GM08714 (cell line): ENCODE results near the gene TYW1.
"Not testable (repeated sequence)": the region's sequence is repeated elsewhere in the genome, so short reads cannot be mapped to it uniquely, and the experiment has no call there.

Experiments
- H3K4me3 ChIP-seq: fragments of 200-500 bp; sonication (Bioruptor generic); 2 replicates; pipeline ENCODE4 v1.5.1; 2014; ENCODE audit warnings: mild to moderate bottlenecking, low read length, inconsistent platforms
- ZNF274 ChIP-seq: IDR thresholded peaks from 2 replicates; pipeline ENCODE4 v1.6.1; 2012; ENCODE audit warnings: mild to moderate bottlenecking, low read depth, low read length

Gene TYW1

DNA sequence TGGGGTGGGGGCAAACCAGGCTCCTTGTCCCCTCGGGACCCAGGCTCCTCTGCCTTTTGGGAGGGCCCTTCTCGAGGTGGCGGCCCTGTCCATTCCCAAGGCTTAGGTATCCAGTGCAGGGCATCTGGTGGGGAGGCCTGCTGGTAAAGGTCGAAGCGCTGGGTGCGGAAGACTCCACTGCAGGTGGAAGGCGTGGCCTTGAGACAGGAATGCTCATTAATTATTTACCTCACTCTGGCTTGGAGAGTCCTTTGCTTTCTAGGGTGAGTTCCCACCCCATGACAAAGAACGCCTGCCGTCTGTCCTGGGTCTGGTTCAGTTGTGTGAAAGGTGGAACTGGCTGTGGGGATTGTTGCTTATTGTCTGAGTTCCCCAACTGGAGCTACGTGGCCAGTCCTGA lies 92.6 kb downstream of the TYW1 start:
- H3K4me3 ChIP-seq = not testable (repeated sequence)

DNA sequence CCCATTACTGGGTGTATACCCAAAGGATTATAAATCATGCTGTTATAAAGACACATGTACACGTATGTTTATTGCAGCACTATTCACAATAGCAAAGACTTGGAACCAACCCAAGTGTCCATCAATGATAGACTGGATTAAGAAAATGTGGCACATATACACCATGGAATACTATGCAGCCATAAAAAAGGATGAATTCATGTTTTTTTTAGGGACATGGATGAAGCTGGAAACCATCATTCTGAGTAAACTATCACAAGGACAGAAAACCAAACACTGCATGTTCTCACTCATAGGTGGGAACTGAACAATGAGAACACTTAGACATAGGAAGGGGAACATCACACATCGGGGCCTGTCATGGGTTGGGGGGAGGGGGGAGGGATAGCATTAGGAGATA lies 94.4 kb downstream of the TYW1 start:
- H3K4me3 ChIP-seq = not testable (repeated sequence)

DNA sequence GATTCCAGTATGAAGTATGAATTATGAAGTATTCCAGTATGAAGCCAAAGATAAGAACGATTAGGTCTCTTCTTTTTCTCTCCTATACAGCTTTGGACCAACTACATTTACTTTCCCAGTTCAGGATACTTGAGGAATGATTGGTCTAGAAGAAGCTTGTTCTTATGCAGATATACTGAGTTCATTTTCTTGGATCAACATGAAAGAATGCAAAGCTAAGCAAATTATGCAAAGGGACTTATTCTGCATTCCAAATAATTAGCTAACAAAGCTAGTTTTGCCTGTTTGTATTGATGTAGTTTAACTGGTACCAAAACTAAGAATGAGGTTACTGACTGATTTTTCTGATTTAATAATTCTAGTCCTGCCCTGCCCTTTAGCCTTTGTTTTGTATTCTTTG lies 101.4 kb downstream of the TYW1 start:
- not testable (repeated sequence) for H3K4me3 ChIP-seq

DNA sequence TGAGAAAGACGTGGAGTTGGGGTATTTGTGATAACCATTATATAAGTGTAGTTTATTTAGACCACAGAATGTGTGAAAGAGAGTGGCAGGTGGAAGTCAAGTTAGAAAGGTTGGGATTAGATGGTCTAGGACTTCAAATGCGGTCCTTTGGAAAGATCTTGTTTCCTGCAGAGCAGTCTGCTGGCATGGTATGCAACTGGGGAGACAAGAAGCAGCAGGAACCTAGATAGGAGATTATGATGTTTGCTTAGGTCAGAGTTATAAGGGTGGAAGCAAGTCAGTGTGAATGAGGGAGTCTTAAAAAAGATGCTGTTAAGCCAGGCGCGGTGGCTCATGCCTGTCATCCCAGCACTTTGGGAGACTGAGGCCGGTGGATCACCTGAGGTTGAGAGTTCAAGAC lies 102.8 kb downstream of the TYW1 start:
- not testable (repeated sequence) for H3K4me3 ChIP-seq

- H3K4me3 ChIP-seq = not testable (repeated sequence)
Observed at GRCh38 chr7:67100038-67100437, 103.4 kb downstream of the TYW1 start.

- no peak for TF ChIP-seq ZNF274
- H3K4me3 ChIP-seq = no peak overlapping the region
Observed at GRCh38 chr7:67100956-67101361, 104.3 kb downstream of the TYW1 start.

GRCh38 chr7:67104937-67105336 lies 108.3 kb downstream of the TYW1 start:
- H3K4me3 ChIP-seq = not testable (repeated sequence)

GRCh38 chr7:67105377-67105776 lies 108.7 kb downstream of the TYW1 start:
- TF ChIP-seq ZNF274 = no peak
- H3K4me3 ChIP-seq = no peak overlapping the region

DNA sequence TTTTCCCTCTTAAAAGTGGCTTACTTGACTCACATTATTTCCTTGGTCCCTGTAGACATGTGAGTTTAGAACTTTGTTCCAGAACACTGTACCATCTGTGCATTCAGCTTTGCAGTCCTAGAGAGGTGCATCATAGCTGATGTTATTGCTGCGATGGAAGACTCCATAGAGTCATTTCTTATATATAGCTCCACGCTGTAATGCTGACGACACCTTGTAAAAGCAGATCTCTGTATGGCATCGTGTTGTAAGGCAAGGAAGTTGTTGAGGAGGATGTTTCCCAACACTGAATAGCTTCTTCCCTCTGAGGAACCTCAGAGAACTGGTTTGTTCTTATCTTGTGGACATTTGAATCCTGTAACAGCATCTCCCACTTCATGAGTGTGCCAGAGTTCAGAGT lies 109.6 kb downstream of the TYW1 start:
- not testable (repeated sequence) for H3K4me3 ChIP-seq

GRCh38 chr7:67111342-67111741 lies 114.7 kb downstream of the TYW1 start:
- H3K4me3 ChIP-seq = not testable (repeated sequence)

DNA sequence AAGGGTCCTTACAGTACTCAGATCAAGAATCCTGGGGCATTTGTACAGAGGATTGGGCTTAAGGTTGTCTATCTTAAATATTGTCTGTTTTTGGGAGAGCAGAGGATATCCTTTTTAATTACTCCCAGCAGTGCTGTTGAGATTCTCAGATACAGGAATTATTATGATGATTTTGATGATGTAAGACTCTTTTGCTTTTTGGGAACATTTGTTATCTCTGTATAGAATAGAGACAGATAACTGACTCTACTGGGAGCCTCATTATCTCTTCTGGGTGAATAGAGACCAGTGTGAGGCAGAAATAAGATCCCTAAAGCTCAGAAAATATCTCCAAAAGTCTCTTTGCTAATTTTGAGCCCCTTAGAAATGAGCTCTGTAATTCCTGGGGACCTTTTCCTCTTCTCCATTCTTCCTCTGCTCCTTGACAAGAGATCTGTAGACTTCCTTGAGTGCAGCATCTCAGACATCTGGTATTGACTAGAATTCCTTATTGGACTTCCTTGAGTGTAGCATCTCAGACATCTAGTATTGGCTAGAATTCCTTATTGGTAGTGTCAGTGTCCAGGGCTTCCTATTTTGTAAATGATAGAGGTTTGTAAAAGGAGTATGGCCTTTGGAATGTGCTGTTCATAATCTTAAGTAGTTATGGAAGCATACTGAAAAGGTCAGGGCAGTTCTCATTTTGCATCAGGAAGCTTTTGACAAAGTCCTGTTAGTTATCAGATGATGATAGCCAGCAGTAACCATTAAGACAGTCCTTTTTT lies 118.0 kb downstream of the TYW1 start:
- H3K4me3 ChIP-seq = not testable (repeated sequence)

DNA sequence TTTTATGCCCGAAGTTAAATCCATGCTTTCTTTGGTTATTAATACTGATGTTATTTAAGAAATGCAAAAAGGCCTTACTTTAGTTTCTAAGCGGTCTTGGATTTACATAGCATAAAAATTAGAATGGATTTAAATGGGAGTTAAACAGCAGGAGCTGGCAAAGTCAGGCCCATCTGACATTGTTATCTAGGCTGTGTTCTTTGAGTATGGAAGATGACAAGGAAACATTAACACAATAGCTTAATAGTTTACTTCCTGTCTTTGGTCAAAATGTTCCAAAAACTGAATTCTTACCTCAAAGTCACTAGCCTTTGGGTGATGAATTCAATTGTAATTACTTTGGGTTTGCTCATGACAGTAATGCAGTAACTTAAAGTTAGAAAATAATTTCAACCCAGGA lies 123.9 kb downstream of the TYW1 start:
- not testable (repeated sequence) for H3K4me3 ChIP-seq

- not testable (repeated sequence) for H3K4me3 ChIP-seq
Observed at GRCh38 chr7:67128257-67128656, 131.6 kb downstream of the TYW1 start.

GRCh38 chr7:67130766-67131165 lies 134.1 kb downstream of the TYW1 start:
- H3K4me3 ChIP-seq = not testable (repeated sequence)

- not testable (repeated sequence) for H3K4me3 ChIP-seq
Observed at GRCh38 chr7:67134912-67135311, 138.3 kb downstream of the TYW1 start.

GRCh38 chr7:67135617-67136486 lies 139.2 kb downstream of the TYW1 start:
- H3K4me3 ChIP-seq = not testable (repeated sequence)

GRCh38 chr7:67137489-67137888 lies 140.9 kb downstream of the TYW1 start:
- H3K4me3 ChIP-seq = not testable (repeated sequence)

GRCh38 chr7:67139876-67140275 lies 143.2 kb downstream of the TYW1 start:
- H3K4me3 ChIP-seq = not testable (repeated sequence)

DNA sequence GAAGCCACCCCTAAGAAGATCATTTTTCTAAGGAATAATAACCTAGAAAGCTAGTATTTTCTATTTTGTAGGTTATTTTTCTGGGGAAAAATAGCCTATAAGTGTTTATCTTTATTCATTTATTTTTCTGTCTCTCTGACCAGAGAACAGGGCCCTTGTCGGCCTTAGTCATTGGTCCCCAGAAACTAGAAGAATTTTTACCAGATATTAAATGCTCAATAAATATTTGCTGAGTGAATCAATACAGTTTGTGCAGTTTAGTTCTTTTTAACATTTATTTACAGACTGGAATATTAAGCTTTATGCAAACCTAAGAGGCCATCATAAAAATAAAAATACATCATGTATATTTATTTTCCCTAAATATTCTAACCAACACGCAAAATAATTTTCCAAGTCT lies 144.4 kb downstream of the TYW1 start:
- not testable (repeated sequence) for H3K4me3 ChIP-seq

DNA sequence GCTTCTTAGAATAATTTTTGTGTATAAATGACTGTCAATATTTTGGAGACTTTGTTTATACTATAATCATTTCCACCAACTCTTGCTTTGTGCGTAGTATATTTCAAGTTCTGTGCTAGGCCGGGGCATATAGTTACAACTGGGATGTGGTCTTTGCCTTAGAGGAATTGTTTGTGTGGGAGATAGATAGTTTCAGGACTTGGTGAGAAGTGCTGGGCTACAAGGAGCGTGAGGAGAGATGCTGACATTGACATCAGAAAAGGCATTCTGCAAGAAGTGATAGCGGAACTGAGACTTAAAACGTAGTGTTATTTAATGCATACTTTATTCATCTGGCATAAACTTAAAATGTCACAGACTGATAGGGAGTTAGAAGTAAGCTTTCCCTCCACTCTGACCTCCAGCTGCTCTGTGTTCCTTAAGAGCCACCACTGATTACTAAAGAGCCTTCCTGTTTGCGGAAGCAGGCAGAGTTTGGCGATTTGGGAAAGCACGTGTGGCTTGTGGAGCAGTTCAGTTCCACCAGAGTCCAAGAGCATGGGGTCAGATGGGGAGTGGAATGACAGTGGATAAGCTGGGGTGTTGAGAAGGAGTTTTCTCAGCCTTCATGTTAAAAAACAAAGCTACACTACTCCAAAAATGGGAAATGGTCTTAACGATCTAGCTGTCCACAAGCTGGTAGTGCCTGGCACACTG lies 146.6 kb downstream of the TYW1 start:
- not testable (repeated sequence) for H3K4me3 ChIP-seq

GRCh38 chr7:67145581-67146193 lies 149.1 kb downstream of the TYW1 start:
- H3K4me3 ChIP-seq = not testable (repeated sequence)
